K562 (cell line): ENCODE data around the gene LRRC10B. TPM values are rescaled to one million over a fixed set of nuclear protein-coding genes. Genes with fewer than 3 reads are reported as not detected.

ENCODE experiments used
- ATAC-seq: fragments of 200-7000 bp; cut with Tn5 transposase; 3 replicates; pipeline ENCODE4 v1.9.1; 2020; ENCODE audit warnings: moderate library complexity
- BruUV-seq: library from RNA; stranded (reverse); fragments of 400-500 nt; replicated peaks from 2 replicates; lab custom pipeline; 2021; lab: Mats Ljungman, UMichigan
- CTCF ChIA-PET: fragments of 300-600 bp; formaldehyde crosslinking; extraction: SDS; loops from one replicate; lab custom pipeline; 2021; ENCODE audit warnings: low intra/inter-chr PET ratio; lab: Yijun Ruan, JAX
- POLR2A ChIA-PET: fragments of 300-600, 350-650 bp; sonication (Branson Sonifier 250); formaldehyde crosslinking; extraction: SDS; loops from one replicate; lab custom pipeline; 2021; ENCODE audit warnings: antibody characterized with exemption, inconsistent platforms; lab: Yijun Ruan, JAX
- DNase-seq, 4 experiments: peaks; one replicate each; pipeline versions ENCODE4 v3.0.0 to v3.0.0-alpha.2; 2011 to 2018; ENCODE audit warnings: low spot score in 3 of 4, mixed read lengths in 3 of 4; ENCODE audit errors: extremely low read depth in 1 of 4
- FAIRE-seq: peaks from 2 replicates; lab custom pipeline; 2011; peaks lifted over from hg19 to GRCh38; lab: Jason Lieb, UNC
- H2AFZ ChIP-seq: 2 replicates; pipeline ENCODE4 v1.6.0; 2011; ENCODE audit warnings: low read depth, low read length, control low read depth, inconsistent platforms
- H3K27ac ChIP-seq: fragments of 200-600 bp; 3 replicates; pipeline ENCODE4 v1.8.0; 2011; ENCODE audit warnings: low read depth, mild to moderate bottlenecking, control low read depth, inconsistent platforms, low read length, moderate library complexity, mixed read lengths; ENCODE audit errors: extremely low read depth
- H3K27me3 ChIP-seq, 2 experiments: fragments of 300-600 bp in 1 of 2; 2 replicates in 1 of 2; 3 replicates in 1 of 2; pipeline versions ENCODE4 v1.6.0 to v1.8.0; 2011; ENCODE audit warnings: inconsistent platforms in 2 of 2, low read length in 2 of 2, mild to moderate bottlenecking in 1 of 2, mixed read lengths in 1 of 2, moderate library complexity in 1 of 2; ENCODE audit not compliant: control insufficient read depth in 2 of 2, insufficient read depth in 2 of 2
- H3K36me3 ChIP-seq: fragments of 300-600 bp; 3 replicates; pipeline ENCODE4 v1.8.0; 2011; ENCODE audit warnings: mild to moderate bottlenecking, low read length, inconsistent platforms; ENCODE audit not compliant: control insufficient read depth, insufficient read depth
- H3K4me1 ChIP-seq, 2 experiments: fragments of 200-600 bp in 1 of 2; replicated peaks in 1 of 2; 2 replicates in 1 of 2; 3 replicates in 1 of 2; pipeline versions ENCODE4 v1.5.1 to v1.8.0; 2011; ENCODE audit warnings: inconsistent platforms in 2 of 2, low read length in 2 of 2, mild to moderate bottlenecking in 1 of 2, mixed read lengths in 1 of 2, moderate library complexity in 1 of 2; ENCODE audit not compliant: control insufficient read depth in 2 of 2, insufficient read depth in 2 of 2
- H3K4me2 ChIP-seq: 2 replicates; pipeline ENCODE4 v1.6.1; 2011; ENCODE audit warnings: low read length, control low read depth, inconsistent platforms, mixed read lengths; ENCODE audit not compliant: insufficient read depth
- H3K4me3 ChIP-seq: fragments of 200-600 bp; sonication (generic), shearing (Covaris generic); 2 replicates; pipeline ENCODE4 v1.5.1; 2016; ENCODE audit warnings: control low read depth, inconsistent platforms
- H3K79me2 ChIP-seq: fragments of 200-600 bp; 3 replicates; pipeline ENCODE4 v1.8.0; 2011; ENCODE audit warnings: low read length, inconsistent platforms; ENCODE audit not compliant: control insufficient read depth, insufficient read depth
- H3K9ac ChIP-seq, 2 experiments: 2 replicates each; pipeline versions ENCODE4 v1.6.0 to v1.6.1; 2011; ENCODE audit warnings: low read depth in 2 of 2, low read length in 2 of 2, control low read depth in 1 of 2, inconsistent platforms in 1 of 2, mild to moderate bottlenecking in 1 of 2, mixed read lengths in 1 of 2; ENCODE audit not compliant: insufficient read depth in 1 of 2
- H3K9me1 ChIP-seq: one replicate; pipeline ENCODE4 v1.6.0; 2011; ENCODE audit warnings: inconsistent platforms, mild to moderate bottlenecking, low read length, moderate library complexity; ENCODE audit not compliant: control insufficient read depth, insufficient read depth
- H3K9me3 ChIP-seq: replicated peaks from 2 replicates; pipeline ENCODE4 v1.5.1; 2011; ENCODE audit warnings: low read depth, low read length, inconsistent platforms; ENCODE audit not compliant: control insufficient read depth, insufficient read depth
- H4K20me1 ChIP-seq: replicated peaks from 2 replicates; pipeline ENCODE4 v1.6.1; 2011; ENCODE audit warnings: low read length, inconsistent platforms, mixed read lengths; ENCODE audit not compliant: control insufficient read depth, insufficient read depth
- E2F3 ChIP-seq: fragments of 250-450 bp; sonication (Bioruptor Pico); IDR thresholded peaks from 2 replicates; pipeline ENCODE4 v1.4.0; 2020; ENCODE audit warnings: mild to moderate bottlenecking
- KDM2B ChIP-seq: fragments of 250-450 bp; sonication (Bioruptor Pico); IDR thresholded peaks from 2 replicates; pipeline ENCODE4 v1.8.0; 2021; ENCODE audit warnings: mild to moderate bottlenecking, moderate library complexity
- KLF13 ChIP-seq: fragments of 450-650 bp; IDR thresholded peaks from 2 replicates; pipeline ENCODE4 v1.6.1; 2016; ENCODE audit warnings: missing genetic modification characterization, low read depth, mild to moderate bottlenecking, missing compliant biosample characterization, moderate library complexity, borderline replicate concordance
- SP1 ChIP-seq: sonication (generic); formaldehyde crosslinking; IDR thresholded peaks from 2 replicates; pipeline ENCODE4 v1.8.1; 2022; ENCODE audit warnings: mild to moderate bottlenecking, missing genetic modification reagents
- SRSF1 ChIP-seq: fragments of 200-400 bp; formaldehyde crosslinking; IDR thresholded peaks from 2 replicates; pipeline ENCODE4 v1.6.1; 2017; ENCODE audit warnings: mild to moderate bottlenecking, low read depth, low read length, moderate library complexity
- TRIM28 ChIP-seq: fragments of 450-650 bp; IDR thresholded peaks from 2 replicates; pipeline ENCODE4 v1.6.1; 2017
- ZNF134 ChIP-seq: fragments of 250-450 bp; sonication (Bioruptor Pico); conservative IDR thresholded peaks from 2 replicates; pipeline ENCODE4 v1.4.0; 2020
- ZNF41 ChIP-seq: fragments of 250-450 bp; sonication (Bioruptor Pico); conservative IDR thresholded peaks from 2 replicates; pipeline ENCODE4 v1.4.0; 2020; ENCODE audit warnings: mild to moderate bottlenecking
- ZNF785 ChIP-seq: fragments of 250-450 bp; sonication (Bioruptor Pico); IDR thresholded peaks from 2 replicates; pipeline ENCODE4 v1.4.0; 2020; ENCODE audit warnings: mild to moderate bottlenecking
- WGBS: fragments of 100-300 bp; shearing (Covaris generic); methylation state at CpG from one replicate; pipeline ENCODE4 v1.1.6; 2016; ENCODE audit warnings: low coverage, mixed read lengths; ENCODE audit not compliant: insufficient coverage; ENCODE audit errors: missing lambda C conversion rate; 5-methylcytosine and 5-hydroxymethylcytosine counted together
- in situ Hi-C: fragments of 300-500 bp; cut with MboI; formaldehyde crosslinking; loops from 4 replicates; pipeline ENCODE4 v1.15.0; 2018; ENCODE audit warnings: inconsistent platforms, mixed read lengths
- intact Hi-C: fragments of 100-400 bp; cut with micrococcal nuclease; formaldehyde crosslinking; loops from 2 replicates; pipeline ENCODE4 v1.14.2; 2022
- polyA plus RNA-seq, 8 experiments: library from polyadenylated mRNA; depleted of rRNA in 4 of 8; stranded (reverse) in 5 of 8; unstranded in 3 of 8; fragments of >200 nt; fragmentation: Nextera tagmentation in 2 of 8; fragmentation: Illumina TruSeq in 1 of 8; extraction: Ambion mirVana in 2 of 8; extraction: Trizol in 1 of 8; gene quantifications; 2 replicates each; pipeline versions ENCODE4 v1.2.1 to v1.2.3, GENCODE V29; 2011 to 2014; ENCODE audit warnings: inconsistent platforms in 1 of 8, missing spikeins in 1 of 8
- total RNA-seq, 7 experiments: library from RNA; depleted of rRNA in 6 of 7; stranded (reverse); fragments of >200 nt in 6 of 7; fragmentation: Illumina TruSeq in 2 of 7; extraction: Trizol in 2 of 7; gene quantifications; 2 replicates each; pipeline versions ENCODE4 v1.2.1 to v1.2.3, GENCODE V29; 2011 to 2021; ENCODE audit warnings: low replicate concordance in 1 of 7
- TF ChIP-seq, protein P1 (sequence below): sonication (generic); IDR thresholded peaks from 2 replicates; pipeline ENCODE4 v1.6.1; 2016

LRRC10B gene
- total and polyA plus RNA-seq, 9 of the 15 experiments (the other 6 are each of a cell fraction or from before 2014, with no cell fraction given), result 0.11 TPM; not detected in 8

DNA sequence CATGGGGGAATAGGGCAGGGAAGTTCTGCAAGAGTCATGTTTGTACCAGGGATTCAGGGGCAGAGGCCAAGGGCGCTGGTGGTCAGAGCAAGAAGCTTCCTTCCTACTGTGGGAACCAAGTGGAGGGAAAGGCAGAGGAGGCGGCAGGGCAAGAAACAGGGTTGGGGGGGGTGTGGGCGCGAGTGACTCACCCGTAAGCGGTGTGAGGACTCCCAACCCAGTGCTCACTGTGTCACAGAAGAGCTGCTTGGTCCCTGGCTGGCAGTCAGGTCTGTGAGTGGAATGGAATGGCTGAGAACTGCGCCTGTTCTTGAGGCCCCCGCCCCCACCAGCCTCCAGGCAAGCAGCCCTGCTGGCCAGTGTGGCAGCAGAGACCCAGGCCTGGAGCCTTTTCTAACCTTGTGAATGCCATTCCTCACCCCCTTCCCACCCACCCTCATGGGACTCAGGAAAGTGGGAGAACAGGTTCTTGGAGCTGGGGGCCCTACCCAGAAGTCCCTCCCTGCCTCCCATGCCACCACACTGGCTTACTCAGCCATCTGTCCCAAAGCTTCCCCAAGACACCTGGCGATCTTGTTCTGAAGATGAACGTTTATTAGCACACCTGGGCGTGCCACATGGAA is 4.7 kb downstream of the LRRC10B start:
- no peaks in the 10 kb centered on the region for H3K9me3 ChIP-seq
- intact Hi-C loops (no loop called here), in situ Hi-C loops (no loop called here)
- peaks cover 13 to 57% of the 10 kb centered on the region in 2 experiments; a peak in 4 of 5 replicates for H3K27me3 ChIP-seq
- ChIA-PET CTCF (no interaction called here), POLR2A (interaction anchor here (0.6 to 1.5 kb wide), 3 partner anchors 11 to 152 kb away, joined by 3 to 4 read pairs (median 3); no protein-coding TSS in a partner anchor)
- no peak for FAIRE-seq
- no peak overlapping the region for H3K27ac ChIP-seq
- H3K79me2 ChIP-seq, result no peaks in the 10 kb centered on the region
- H3K9ac ChIP-seq, result no peak overlapping the region; a peak in 1 of 4 replicates
- H3K9me1 ChIP-seq, result no peaks in the 10 kb centered on the region
- H3K4me1 ChIP-seq, result peaks cover 0 to 31% of the 10 kb centered on the region in 2 experiments
- TF ChIP-seq ZNF785 (CRISPR knock-in tag) (no peak), ZNF41 (no peak), KLF13 (tag) (no peak), ZNF134 (no peak), SRSF1 (no peak), KDM2B (no peak), SP1 (CRISPR knock-in tag) (no peak), E2F3 (CRISPR knock-in tag) (no peak), TRIM28 (no peak)
- TF ChIP-seq, protein P1, sequence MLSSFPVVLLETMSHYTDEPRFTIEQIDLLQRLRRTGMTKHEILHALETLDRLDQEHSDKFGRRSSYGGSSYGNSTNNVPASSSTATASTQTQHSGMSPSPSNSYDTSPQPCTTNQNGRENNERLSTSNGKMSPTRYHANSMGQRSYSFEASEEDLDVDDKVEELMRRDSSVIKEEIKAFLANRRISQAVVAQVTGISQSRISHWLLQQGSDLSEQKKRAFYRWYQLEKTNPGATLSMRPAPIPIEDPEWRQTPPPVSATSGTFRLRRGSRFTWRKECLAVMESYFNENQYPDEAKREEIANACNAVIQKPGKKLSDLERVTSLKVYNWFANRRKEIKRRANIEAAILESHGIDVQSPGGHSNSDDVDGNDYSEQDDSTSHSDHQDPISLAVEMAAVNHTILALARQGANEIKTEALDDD, result no peak
- no TSS peak for BruUV-seq
- no peak overlapping the region for H3K4me2 ChIP-seq
- no peak for ATAC-seq
- no peaks in the 10 kb centered on the region for H3K36me3 ChIP-seq
- WGBS, result 9% methylated on average over 10 of the region's 11 CpGs
- no peak overlapping the region for H3K4me3 ChIP-seq
- H4K20me1 ChIP-seq, result peaks cover 3% of the 10 kb centered on the region; the same call in 1 of the 2 replicates
- no peak overlapping the region for H2AFZ ChIP-seq
- no peak for DNase-seq
